ENCODE measurements around the gene LHX8.
A peak's percentile ranks its signal among the peaks of the same experiment; 100 is the strongest.
"Not testable (repeated sequence)": the region's sequence is repeated elsewhere in the genome, so short reads cannot be mapped to it uniquely, and the experiment has no call there.

Gene LHX8

DNA sequence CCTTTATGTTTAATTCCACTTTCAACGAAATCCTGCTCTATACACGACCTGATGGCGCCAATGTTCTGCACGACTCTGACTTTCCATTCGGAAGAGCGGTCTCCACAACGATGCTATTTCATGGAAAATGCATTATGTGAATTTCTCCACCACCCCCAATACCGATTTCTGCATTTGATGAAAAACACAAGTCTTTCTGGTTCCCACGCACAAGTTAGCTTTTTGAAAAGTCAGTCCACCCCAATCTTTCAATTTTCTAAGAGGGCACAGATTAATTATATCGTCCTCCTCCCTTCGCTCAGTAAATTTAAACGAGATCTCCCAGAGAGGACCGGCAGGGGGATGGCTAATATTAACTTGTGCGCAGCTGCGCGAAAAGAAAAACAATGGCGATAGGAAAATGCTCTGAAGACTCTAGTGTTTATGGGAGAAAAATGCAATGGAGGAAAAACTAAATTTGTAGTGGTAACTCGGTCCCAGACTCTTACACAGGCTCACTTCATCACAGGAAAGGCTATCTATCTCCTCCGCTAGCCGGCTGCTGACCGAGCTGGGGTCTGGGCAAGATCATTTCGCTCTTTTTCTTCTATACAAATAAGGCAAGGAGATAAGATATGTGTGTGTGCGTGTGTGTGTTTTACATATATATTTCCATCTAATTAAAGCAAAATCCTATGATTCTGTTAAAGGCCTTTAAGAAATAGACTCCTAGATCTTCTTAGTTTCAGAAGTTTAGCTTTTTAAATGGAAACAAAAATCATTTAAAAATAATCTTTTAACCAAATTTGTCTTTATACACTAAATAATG is 1.2 kb upstream of the LHX8 start:
- no peak for DNase-seq

DNA sequence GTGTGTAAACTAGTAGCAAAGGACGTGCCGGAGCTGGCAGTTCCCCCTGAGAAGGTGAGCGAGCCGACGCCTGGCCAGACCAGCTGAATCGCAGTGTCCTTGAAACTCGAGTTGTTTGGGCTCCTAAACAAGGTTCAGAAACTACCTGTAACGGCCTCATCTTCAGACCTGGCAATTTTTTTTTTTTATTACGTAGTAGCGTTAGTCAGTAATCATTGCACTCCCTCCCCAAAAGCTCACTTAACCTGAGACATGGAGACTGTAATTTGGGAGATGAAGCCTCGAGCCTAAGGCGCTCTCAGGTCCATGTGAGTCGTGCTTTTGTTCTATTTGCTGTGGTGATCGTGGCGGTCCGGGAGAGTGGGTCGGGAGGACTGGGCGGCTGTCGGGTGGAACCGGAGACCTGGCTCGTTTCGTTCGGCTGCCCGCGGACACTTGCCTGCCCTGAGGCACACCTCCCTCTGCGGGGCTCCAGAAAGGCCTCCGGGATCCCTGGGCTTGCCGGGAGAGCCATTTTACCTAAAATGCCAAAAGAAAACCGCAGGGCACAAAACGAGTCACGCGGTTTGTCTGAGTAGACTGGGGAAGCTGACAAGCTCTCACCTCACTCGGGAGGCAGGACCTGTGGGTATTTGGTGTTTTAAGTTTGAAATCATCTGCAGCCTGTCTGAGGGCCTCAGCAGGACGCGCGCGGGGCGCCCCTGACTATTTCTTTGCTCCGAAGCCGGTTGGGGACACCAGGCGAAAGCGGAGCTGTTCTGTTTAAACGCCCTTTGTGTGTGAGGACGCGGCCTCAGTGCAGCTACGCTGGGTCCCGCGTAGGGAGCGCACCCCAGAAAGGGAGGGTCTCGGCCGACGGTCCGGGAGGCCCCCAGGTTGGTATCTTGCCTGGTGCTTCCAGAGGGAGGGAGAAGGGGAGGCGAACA is 722 bp downstream of the LHX8 start:
- no peak for DNase-seq

DNA sequence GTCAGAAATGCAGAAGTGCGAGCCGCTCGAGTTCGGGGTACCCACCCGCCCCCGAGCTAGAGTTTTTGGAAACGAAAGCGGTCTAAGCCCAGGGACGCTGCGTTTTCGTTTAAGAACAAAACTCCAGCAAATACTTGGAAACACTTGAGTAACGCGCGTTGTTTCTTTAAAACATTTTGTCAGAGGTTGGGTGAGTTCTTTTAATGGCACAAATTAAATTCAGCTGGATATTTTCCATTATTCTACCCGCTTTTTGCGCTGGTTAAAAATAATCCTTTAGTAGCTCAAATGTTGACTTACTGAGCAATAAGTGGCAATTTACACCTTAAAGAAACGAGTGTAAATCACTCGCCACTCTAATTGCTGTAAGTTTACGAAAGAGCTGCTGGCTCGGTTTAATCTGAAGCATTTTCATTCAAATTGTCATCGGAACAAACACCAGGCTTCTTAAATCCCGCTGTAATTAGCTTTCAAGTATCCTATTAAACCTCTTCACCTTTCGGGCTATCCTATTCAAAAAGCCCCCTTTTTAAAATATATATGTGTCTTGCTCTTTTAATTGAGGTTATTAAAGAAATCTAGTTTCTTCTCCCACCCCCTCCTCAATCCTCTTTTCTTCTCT is 1.5 kb downstream of the LHX8 start:
- DNase-seq, result no peak

DNA sequence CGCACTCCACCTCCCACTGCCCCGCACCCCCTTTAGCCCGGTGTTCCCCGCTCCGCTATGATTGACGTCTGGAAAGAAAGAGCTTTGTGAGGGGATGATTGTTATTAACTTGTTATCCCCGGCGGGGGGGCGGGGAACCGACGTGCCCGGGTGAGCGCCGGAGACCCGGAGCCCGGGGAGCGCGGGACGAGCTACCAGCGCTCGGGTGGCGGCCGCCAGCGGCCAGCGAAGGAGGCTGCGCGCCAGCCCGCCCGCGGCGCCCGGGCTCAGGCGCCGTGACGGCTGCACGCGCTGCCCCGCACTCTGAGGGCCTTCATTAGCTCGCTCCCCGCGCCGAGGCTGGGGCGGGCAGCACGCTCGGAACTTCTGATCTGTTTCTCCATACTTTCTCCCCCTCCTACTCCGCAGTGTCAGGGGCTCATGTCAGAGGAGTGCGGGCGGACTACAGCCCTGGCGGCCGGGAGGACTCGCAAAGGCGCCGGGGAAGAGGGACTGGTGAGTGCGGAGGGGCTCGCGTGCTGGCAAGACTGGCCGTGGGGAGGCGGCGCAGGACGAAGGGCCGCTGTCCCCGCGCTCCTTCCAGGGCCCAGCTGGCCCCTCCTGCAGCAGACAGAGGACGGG is 2.1 kb downstream of the LHX8 start:
- no peak for DNase-seq

DNA sequence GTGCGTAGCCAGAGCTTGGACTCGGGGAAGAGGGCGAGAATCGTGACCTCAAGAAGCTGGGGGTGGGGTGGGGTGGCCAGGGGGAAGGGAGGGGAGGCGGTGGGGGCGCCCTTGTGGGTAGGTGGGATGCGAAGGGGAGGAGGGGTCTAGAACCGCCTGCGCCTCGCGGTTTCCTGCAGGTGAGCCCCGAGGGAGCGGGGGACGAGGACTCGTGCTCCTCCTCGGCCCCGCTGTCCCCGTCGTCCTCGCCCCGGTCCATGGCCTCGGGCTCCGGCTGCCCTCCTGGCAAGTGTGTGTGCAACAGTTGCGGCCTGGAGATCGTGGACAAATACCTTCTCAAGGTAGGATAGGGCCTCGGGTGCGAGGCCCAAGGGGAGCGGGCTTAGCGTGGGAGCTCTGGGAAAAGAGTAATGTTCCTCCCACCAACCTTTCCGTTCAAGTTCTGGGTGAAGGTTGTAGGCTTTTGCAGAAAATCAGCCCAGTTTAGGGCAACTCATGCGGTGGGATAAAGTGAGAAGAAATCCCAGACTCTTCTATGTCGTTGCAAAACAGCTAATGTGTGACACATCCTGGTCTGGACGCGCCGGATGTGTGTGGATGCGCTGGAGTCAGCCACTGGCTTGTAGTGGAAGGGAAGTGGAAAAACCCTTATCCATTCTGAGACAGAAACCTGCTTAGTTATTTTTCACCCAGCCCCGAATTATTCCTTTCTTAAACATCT is 2.9 kb downstream of the LHX8 start:
- DNase-seq, result no peak

DNA sequence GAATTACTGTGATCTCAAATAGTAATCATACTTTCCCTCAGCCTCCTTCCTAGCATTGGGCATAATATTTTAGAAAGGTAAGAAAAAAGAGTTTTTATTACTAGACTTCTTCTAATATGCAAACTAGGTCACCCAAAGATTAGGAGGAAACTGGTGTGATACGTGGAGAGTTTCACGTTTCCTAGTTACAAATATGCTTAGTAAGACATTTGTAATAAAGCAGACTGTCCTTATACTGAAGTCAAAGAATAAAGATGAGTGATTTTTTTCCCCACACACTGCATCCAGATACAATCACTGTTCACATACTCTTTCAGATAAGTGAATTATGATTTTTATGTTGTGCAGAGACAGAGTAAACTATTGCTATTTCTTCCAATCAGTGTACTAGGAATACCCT is 17.9 kb downstream of the LHX8 start:
- DNase-seq, result no peak

DNA sequence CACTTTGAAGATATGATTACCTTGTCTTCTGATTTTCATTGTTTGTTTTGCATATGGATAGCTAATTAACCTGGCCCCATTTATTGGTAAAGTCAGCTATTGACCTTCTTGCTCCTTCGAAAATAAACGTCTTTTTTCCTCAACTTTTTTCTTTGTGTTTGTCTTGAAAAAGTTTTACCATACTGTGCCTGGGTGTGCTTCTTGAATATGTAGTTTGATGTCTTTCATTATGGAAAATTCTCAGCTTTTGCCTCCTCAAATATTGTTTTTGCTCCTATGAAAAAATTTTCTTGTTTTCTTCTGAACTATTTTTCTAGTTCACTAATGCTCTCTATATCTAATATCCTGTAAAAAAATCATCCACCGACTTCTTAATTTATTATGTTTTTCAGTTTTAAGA is 25.0 kb downstream of the LHX8 start:
- no peak for DNase-seq

DNA sequence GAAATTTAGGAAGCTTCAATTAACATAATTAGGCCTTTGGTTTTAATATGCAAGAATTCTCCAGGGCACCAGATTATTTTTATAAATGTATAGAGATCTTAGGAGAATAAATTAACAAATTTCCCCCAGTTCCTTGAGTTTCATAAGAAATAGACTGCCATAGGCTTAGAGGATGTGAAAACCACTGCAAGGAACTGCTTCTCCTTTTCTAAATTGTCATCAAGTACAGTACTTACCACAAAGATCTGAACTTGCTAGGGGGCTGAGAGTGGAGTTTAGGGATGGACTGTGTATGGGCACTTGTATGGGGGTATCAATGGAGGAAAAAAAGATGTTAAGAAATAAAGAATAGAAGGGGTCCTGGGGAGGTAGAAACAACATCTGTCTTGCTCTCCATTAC is 31.1 kb downstream of the LHX8 start:
- no peak for DNase-seq

DNA sequence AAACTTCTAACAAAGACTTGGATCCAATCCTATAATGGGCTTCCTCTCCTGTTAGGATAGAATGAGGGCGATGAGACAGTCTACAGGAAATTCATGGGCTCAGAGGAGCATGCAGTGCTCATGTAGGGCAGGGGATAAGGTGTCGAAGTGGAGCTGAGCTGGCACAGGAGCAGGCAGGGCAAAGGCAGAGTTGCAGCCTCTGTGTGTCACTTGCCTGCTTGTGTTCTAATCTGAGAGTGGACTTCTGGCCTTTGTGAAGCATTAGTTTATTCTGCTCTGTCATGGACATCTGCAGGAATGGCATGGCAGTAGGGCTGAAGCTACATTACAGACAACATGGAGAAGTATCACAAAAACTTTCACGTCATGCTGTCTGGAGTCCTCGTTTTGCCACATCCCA is 32.6 kb downstream of the LHX8 start:
- no peak for DNase-seq

DNA sequence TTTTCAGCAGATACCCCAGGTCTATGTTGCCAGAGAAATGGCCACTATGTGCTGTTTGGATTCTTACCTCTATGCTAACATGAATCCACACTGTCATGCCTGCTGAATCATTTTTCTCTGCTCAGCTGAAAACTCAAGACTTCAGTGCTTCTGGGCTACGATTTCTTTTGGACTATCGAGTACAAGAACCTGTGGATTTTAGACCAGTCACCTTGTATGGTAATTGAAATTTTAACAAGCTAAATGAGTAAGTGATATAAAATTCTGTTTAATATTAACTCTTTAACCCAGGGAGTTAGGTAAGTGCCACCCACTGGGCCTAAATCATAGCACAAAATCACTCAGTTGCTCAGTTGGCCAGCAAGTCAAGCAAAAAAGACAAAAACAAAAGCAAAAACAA is 35.8 kb downstream of the LHX8 start:
- no peak for DNase-seq

DNA sequence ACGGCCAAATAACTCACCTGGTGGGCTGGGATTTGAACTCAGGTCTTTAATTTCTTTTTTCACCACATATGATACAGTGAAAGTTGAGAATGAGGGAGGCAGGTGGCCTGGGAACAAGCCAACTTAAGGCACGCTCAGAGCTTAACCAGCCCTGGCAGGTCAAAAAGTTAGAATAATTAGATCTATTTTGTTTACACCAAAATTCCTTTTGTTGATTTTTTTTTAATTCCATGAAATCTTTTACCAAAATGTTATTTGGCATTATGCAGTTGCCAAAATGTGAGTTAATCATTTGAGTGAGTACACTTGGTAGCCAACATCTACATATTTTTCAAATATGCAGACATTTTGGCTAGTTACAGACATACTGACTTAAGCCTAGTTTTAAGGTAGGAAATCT is 36.8 kb downstream of the LHX8 start:
- DNase-seq, result no peak

DNA sequence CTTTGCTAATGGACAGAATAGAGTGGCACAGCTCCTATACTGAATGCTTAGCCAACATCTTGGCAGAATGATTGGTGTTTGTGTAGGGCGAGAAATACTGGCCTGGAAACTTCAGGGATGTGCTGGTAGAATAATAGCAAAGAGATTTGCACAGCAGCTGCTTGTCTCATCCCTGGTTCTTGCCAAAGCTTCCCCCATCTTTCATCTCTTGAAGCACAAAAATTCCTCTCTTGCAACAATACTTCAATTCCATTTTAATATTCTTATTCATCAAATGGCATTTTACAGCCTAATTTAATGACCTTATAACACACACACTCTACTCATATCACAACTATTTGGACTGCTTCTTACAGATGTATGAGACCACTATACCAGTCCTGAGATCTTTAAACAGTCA is 37.7 kb downstream of the LHX8 start:
- no peak for DNase-seq

DNA sequence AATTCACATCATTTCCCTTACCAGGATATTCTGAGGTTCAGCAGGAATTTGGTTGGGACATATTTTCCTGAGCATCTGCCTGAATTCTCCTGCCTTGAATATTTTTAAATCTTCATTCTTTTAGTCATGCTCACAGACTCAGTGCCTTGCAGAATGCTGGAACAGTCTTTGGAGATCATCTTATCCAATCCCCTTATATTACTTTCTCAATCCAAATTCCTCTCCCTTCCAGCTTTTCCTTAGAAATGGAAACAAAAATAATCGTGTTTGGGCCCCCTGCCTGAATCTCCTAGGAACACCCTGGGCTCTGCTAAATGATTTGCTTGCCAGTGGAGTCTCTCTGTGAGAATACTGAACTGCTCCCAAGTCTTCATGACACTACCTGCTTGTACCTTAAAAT is 38.4 kb downstream of the LHX8 start:
- DNase-seq, result peak in 2 of 14 donors; percentile 2 to 17

DNA sequence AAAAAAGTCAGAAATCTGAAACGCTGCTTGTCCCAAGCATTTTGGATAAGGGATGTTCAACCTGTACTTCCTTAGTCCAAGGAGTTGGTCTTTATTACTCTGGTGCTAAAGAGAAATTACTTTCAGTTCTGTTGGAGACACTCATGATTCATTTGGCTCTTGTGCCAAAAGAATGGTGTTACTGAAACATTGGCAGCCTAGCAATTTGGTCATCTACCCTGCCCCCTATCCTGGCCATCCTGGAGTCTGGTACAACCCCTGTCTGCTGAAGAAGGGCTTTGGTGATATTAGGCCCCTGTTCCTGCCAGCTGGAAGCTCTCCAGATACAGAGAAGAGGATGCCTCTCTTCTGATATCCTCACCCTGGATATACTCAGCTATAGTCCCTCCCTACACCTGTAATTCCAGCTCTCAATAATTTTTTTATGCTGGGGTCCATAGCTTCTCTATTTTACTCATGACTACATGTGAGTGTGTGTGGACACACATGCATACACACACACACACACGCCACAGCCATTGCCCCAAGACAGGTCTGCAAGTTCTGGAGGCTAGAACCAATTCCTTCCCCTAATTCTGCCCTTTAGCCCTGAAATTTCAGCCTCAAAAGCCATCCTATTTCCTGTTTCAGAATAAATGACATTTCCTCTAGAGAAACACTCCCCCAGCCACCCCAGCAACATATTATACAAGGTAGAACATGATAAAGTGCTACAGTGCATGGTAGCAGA is 40.0 kb downstream of the LHX8 start:
- DNase-seq, result no peak

DNA sequence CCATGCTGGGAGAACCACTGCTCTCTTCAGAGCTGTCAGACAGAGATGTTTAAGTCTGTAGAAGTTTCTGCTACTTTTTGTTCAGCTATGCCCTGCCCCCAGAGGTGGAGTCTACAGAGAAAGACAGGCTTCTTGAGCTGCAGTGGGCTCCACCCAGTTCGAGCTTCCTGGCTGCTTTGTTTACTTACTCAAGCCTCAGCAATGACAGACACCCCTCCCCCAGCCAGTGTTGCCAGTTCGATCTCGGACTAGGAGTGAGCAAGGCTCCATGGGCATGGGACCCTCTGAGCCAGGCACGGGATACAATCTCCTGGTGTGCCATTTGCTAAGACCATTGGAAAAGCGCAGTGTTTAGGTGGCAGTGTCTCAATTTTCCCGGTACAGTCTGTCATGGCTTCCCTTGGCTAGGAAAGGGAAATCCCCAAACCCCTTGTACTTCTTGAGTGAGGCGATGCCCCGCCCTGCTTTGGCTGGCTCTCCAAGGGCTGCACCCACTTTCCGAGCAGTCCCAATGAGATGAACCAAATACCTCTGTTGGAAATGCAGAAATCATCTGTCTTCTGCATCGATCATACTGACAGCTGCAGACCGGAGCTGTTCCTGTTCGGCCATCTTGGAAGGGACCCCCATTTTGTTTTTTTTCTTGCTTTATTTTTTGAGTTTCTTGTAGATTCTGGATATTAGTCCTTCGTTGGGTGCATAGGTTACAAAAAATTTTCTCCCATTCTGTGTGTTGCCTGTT is 47.2 kb downstream of the LHX8 start:
- not testable (repeated sequence) for DNase-seq

DNA sequence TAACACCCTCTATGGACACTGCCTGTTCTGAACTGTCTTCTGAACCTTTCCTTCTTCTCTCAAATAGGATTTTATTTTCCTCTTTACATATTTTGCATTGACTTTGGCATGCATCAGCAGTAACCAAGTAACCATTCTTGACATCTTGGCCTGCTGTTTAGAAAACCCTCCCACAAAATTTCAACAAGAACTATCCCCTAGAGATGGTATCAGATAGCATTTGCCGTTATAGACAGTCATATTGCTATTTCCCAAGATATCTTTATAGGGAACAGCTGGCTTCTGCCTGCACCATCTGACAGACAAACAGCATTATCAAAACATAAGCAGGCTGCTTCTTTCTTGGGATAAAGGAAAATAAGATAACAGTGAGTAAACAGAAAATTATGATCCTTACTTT is 54.7 kb downstream of the LHX8 start:
- DNase-seq, result no peak

DNA sequence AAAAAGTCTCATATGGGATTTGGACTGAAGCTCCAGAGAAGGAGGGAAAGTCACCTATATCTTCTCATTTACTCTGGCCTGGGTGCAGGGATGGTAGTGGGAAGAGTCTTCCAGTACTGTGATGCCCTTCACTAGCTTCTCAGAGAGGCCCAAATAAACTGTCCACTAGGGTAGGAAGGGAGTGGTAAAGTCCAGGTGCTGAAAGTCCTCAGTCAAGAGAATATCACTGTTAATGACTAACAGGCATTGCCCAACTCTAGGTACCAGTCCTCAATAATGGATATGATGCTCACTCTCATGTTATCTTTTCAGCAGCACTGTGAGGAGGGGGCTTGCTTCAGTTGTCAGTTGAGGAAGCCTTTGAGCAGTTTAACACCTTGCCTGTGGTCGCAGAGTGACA is 64.0 kb downstream of the LHX8 start:
- DNase-seq, result no peak

DNA sequence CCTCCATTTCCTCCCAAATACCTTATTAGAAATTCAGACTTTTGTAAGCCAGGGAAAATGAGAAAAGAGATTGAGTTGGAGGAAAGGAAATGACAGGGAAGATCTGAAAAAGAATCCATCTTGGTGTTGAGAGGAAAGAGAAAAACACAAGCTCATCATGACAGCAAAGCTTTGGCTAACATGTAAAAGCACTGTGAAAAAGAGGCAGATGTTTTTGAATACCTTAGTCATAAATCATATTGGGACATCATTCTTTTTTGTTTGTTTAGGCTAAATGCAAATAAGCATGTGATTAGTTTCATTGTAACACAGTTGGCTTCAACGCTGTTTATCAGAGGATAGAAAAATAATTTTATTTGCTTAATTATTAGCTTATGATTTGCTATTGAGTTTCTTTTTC is 64.6 kb downstream of the LHX8 start:
- DNase-seq, result no peak

DNA sequence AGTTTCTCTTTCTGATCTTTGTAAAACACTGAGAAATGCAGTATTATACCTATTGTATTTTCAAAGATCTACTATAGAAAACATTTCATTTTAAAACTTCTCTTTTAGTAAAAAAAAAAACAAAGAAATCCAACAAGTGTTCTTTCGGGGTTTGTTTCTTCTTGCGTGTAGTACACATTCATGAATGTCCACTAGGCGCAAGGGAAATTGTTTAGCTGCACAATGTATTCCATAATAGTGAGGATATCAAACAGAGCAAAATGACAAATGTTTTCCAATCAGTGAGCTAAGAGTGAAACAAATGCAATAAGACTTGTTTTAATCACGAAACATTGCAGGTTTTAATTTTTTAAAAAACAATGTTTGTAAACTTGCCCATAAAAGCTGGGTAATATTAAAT is 68.6 kb downstream of the LHX8 start:
- no peak for DNase-seq

DNA sequence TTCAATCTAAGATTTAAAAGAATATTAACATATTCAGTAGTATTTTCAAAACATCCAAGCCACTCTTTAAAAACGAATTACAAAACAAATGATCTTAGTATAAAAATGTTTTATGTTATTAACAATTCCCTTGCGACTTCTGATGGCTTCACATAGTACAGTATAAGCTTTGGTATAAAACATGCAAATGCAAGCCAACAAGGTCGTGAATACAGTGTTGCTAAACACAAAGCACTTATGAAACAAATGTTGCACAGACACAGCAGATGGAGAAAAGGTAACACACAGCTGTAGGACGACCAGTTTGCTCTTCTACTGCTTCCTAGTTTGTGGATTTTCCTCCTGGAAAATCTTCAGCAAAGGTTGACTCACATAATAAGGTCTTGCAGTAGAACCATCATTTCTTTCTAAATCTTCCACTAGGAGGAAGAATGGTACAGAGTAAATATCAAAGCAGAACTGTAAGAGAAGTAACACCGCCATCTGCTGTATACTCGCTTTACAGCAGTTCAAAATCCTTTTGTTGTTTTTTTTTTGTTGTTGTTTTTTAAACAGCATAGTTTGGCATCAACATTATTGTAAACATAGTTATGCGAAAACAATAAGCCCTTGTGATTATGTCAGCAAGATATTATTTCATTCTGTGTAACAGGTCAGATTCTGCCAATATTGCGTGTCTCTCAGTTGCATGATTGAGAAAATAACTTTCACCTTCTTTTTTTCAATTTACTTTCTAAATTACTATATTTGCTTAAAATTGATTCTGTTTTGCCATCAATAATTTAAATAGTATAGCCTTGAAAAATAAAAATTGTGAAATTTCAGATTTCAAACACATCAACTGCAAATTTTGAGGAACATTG is 69.5 kb downstream of the LHX8 start:
- peak in 1 of 14 donors; percentile 5 for DNase-seq
